Pancreas (tissue), 10 donors: ENCODE results near the gene ABCA7. TPM values are rescaled to one million over a fixed set of nuclear protein-coding genes. Genes with fewer than 3 reads are reported as not detected.
A peak's percentile ranks its signal among the peaks of the same experiment; 100 is the strongest.

Source experiments
- ATAC-seq, 4 donors: fragments of 200-7000 bp; cut with Tn5 transposase; one replicate each; pipeline versions ENCODE4 v1.8.0 to v1.9.1; 2020; ENCODE audit warnings: mild to moderate bottlenecking in 4 of 4, moderate library complexity in 4 of 4
- DNase-seq, 6 donors: peaks; one replicate each; pipeline ENCODE4 v3.0.0-alpha.2; 2020
- FAIRE-seq: peaks from 2 replicates; lab custom pipeline; 2012; peaks lifted over from hg19 to GRCh38; lab: Jason Lieb, UNC
- H3K27ac ChIP-seq, 4 donors: fragments of 200-600 bp; sonication (generic); 1 replicate in 3 of 4; 2 replicates in 1 of 4; pipeline versions ENCODE4 v1.5.0 to v1.8.0; 2020
- H3K27me3 ChIP-seq, 4 donors: fragments of 200-600 bp; one replicate each; pipeline ENCODE4 v1.8.0; 2021
- H3K36me3 ChIP-seq, 3 donors: fragments of 200-600 bp; sonication (generic) in 1 of 3; one replicate each; pipeline versions ENCODE4 v1.5.0 to v1.8.0; 2020 to 2021
- H3K4me1 ChIP-seq, 3 donors: fragments of 200-600 bp; one replicate each; pipeline ENCODE4 v1.8.0; 2021
- H3K4me3 ChIP-seq, 4 donors: fragments of 200-600 bp; sonication (generic) in 2 of 4; one replicate each; pipeline versions ENCODE4 v1.5.0 to v1.8.0; 2020 to 2021
- H3K9me3 ChIP-seq, 4 donors: fragments of 200-600 bp; one replicate each; pipeline ENCODE4 v1.8.0; 2021
- CTCF ChIP-seq, 4 donors: fragments of 200-600 bp; sonication (generic) in 3 of 4; IDR thresholded peaks; one replicate each; pipeline versions ENCODE4 v1.5.0 to v1.8.0; 2021; ENCODE audit warnings: antibody characterized with exemption in 4 of 4
- WGBS, 2 donors: extraction: QIAGEN DNeasy Blood & Tissue Kit; methylation state at CpG; one replicate each; pipeline ENCODE4 v1.1.7; 2013; 5-methylcytosine and 5-hydroxymethylcytosine counted together
- intact Hi-C, 3 donors: fragments of 100-400 bp; cut with DNase I; formaldehyde crosslinking; loops; one replicate each; pipeline versions ENCODE4 v1.11.1 to v1.14.2; 2022
- polyA plus RNA-seq, 2 donors: library from polyadenylated mRNA; stranded (reverse); fragments of 200-250 nt; gene quantifications; one replicate each; pipeline ENCODE4 v1.2.3, GENCODE V29; 2013
- total RNA-seq, 6 donors: library from RNA; stranded (reverse); fragmentation: NEBNext Ultra II Directional in 4 of 6; extraction: Animal tissue kit (Norgen Biotek cat#: 25700) in 4 of 6; gene quantifications; one replicate each; pipeline versions ENCODE4 v1.2.1 to v1.2.4, GENCODE V29; 2021 to 2023
- donor health status: healthy with polysubstance abuse.
- donor health status: DM: no; HTN: no; CAD: no; lungs with moderate emphysema.
- donor health status: DM: no; HTN: no; CAD: no.
- donor health status: control.
- donor health status: control.
- donor health status: Bipolar disorder and iron deficiency.
- donor health status: DM: yes; HTN: yes; CAD: no.
- donor health status: DM: no; HTN: no; CAD: no.
- donor health status: DM: no; HTN: no; CAD: no.
- donor health status: DM: yes; HTN: yes; CAD: no.

ABCA7 gene, protein sequence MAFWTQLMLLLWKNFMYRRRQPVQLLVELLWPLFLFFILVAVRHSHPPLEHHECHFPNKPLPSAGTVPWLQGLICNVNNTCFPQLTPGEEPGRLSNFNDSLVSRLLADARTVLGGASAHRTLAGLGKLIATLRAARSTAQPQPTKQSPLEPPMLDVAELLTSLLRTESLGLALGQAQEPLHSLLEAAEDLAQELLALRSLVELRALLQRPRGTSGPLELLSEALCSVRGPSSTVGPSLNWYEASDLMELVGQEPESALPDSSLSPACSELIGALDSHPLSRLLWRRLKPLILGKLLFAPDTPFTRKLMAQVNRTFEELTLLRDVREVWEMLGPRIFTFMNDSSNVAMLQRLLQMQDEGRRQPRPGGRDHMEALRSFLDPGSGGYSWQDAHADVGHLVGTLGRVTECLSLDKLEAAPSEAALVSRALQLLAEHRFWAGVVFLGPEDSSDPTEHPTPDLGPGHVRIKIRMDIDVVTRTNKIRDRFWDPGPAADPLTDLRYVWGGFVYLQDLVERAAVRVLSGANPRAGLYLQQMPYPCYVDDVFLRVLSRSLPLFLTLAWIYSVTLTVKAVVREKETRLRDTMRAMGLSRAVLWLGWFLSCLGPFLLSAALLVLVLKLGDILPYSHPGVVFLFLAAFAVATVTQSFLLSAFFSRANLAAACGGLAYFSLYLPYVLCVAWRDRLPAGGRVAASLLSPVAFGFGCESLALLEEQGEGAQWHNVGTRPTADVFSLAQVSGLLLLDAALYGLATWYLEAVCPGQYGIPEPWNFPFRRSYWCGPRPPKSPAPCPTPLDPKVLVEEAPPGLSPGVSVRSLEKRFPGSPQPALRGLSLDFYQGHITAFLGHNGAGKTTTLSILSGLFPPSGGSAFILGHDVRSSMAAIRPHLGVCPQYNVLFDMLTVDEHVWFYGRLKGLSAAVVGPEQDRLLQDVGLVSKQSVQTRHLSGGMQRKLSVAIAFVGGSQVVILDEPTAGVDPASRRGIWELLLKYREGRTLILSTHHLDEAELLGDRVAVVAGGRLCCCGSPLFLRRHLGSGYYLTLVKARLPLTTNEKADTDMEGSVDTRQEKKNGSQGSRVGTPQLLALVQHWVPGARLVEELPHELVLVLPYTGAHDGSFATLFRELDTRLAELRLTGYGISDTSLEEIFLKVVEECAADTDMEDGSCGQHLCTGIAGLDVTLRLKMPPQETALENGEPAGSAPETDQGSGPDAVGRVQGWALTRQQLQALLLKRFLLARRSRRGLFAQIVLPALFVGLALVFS (N-terminal part only)
- total RNA-seq, result 10 to 100 TPM in 4 of 6 donors, 1 to 10 TPM in 2; 6.9 to 27.0 (median 16.0) TPM
- polyA plus RNA-seq, result 100 to 1,000 TPM in 1 of 2 donors, 10 to 100 TPM in 1; 60.9 to 131 TPM

DNA sequence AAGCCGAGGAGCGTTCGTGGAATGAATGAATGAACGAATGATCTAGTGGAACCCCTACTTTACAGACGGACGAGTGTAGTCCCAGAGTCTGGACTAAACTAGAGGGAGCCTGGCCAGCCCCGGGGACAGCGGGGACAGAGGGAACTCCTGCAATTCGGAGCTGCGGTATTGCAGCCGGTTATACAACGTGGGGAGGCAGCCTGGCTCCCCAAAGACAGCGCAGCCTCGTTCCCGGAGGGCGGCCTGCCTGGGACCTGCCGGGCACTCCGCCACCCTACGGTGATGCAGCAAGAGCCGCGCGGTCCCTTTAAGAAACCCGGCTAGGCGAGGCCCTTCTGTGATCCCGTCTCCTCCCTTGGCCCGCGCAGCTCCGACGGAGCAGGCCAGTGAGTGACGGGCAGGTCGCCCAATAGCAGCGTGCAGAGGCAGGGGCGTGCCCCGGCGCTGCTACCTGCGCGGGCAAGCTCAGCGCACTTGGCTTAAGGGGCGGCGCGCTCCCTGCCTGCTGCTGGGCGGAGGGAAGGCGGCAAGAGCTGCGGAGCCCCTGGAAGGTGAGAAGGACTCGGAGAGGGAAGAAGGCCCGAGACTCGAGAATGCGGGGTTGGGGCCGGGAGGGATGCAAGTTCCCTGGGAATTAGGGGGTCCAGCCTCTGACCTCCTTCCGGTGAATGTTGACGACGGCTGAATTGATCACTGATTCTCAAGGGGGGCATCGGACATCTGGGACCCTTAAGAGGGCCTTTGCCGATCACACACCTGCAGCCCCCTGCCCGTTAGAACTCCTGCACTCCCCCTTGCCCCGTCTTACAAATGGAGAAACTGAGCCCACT lies at the start of gene ABCA7:
Gene ABCA7, plus strand, starts transcription at position 462 of the 830 bp plus-strand sequence. CDS start 1,255 bp downstream, outside the sequence.
- no peaks in the 10 kb centered on the region for H3K36me3 ChIP-seq
- no peaks in the 10 kb centered on the region for H3K9me3 ChIP-seq
- H3K27me3 ChIP-seq, result no peaks in the 10 kb centered on the region
- 2% methylated on average over 53 to 56 of the region's 56 CpGs for WGBS, 2 donors
- DNase-seq (peak; percentile 99 to 100 (median 100)), ATAC-seq (peak; percentile 91 to 94 (median 93)), FAIRE-seq (no peak)
- H3K27ac ChIP-seq, result peak within 1 kb of the TSS in 3 of 4 donors; percentile 8 to 43 (median 35)
- H3K4me3 ChIP-seq, result peak within 1 kb of the TSS; percentile 18 to 55 (median 33)
- no peak for TF ChIP-seq CTCF (IDR thresholded peaks at IDR 0.05)
- intact Hi-C loops, result no loop called here
- peaks cover 0 to 10% (median 0%) of the 10 kb centered on the region in 3 donors for H3K4me1 ChIP-seq

DNA sequence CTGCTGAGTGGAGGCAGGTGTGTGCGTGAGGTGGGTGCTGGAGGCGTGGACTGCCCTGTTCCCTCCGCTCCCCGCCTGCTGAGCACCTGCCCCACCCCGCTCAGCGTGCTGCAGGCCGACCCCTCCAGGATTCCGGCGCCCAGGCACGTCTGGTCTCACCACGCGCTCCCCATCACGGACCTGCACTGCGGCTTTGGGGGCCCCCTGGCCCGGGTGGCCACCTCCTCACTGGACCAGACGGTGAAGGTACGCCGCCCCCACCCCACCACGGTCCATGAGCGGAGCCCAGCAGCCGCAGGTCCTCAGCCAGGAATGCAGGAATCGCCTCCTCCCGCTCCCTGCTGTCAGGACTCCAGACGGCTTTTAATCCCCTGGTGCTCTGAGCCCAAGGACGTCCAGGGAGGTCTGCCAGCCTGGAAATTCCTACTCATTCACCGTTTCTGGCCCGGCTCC lies 49.8 kb upstream of the ABCA7 start:
- FAIRE-seq, result no peak
- ATAC-seq, result peak in 3 of 4 donors; percentile 16 to 44 (median 28)
- peak in 4 of 6 donors; percentile 50 to 78 (median 57) for DNase-seq
- peak overlapping the region in 2 of 4 donors; percentile 33 to 42 for H3K27ac ChIP-seq
- H3K27me3 ChIP-seq, result no peaks in the 10 kb centered on the region
- WGBS, 2 donors, result 64 to 75% methylated on average over 26 to 27 of the region's 27 CpGs
- no peaks in the 10 kb centered on the region for H3K9me3 ChIP-seq
- H3K4me1 ChIP-seq, result peaks cover 0 to 2% (median 0%) of the 10 kb centered on the region in 3 donors
- H3K36me3 ChIP-seq, result no peaks in the 10 kb centered on the region
- no peak overlapping the region for H3K4me3 ChIP-seq
- TF ChIP-seq CTCF (IDR thresholded peaks at IDR 0.05), result no peak
- intact Hi-C loops, result no loop called here

GRCh38 chr19:990746-991145 lies 49.2 kb upstream of the ABCA7 start:
- ATAC-seq, result no peak
- peaks cover 0 to 2% (median 0%) of the 10 kb centered on the region in 4 donors for H3K27me3 ChIP-seq
- H3K4me1 ChIP-seq, result no peaks in the 10 kb centered on the region
- H3K9me3 ChIP-seq, result no peaks in the 10 kb centered on the region
- peak overlapping the region in 2 of 4 donors; percentile 42 to 54 for H3K27ac ChIP-seq
- FAIRE-seq, result no peak
- peak in 3 of 6 donors; percentile 43 to 79 (median 57) for DNase-seq
- WGBS, 2 donors, result 86 to 87% methylated on average over 23 of the region's 23 CpGs
- H3K4me3 ChIP-seq, result no peak overlapping the region
- intact Hi-C loops, result no loop called here
- no peaks in the 10 kb centered on the region for H3K36me3 ChIP-seq
- no peak for TF ChIP-seq CTCF (IDR thresholded peaks at IDR 0.05)
